GM12878 (cell line): ENCODE measurements around the gene WDR11. TPM values are rescaled to one million over a fixed set of nuclear protein-coding genes. Genes with fewer than 3 reads are reported as not detected.

ENCODE experiments used
- ATAC-seq: fragments of 200-7000 bp; cut with Tn5 transposase; 3 replicates; pipeline ENCODE4 v1.9.1; 2020; ENCODE audit warnings: mild to moderate bottlenecking, moderate library complexity
- BruUV-seq: library from RNA; stranded (reverse); fragments of 400-500 nt; replicated peaks from 2 replicates; lab custom pipeline; 2021; lab: Mats Ljungman, UMichigan
- CTCF ChIA-PET: fragments of 300-600 bp; sonication (Branson Sonifier 250); formaldehyde crosslinking; extraction: SDS; loops from one replicate; lab custom pipeline; 2021; ENCODE audit warnings: inconsistent platforms; lab: Yijun Ruan, JAX
- POLR2A ChIA-PET: fragments of 350-600 bp; formaldehyde crosslinking; extraction: SDS; loops from one replicate; lab custom pipeline; 2021; ENCODE audit warnings: inconsistent platforms; lab: Charles Lee
- RAD21 ChIA-PET: fragments of 300-600 bp; sonication (Branson Sonifier 250); formaldehyde crosslinking; loops from one replicate; lab custom pipeline; 2023; ENCODE audit warnings: antibody characterized with exemption; ENCODE audit not compliant: unreplicated experiment; lab: Charles Lee
- SMC1A ChIA-PET: fragments of 300-600 bp; sonication (Branson Sonifier 250); formaldehyde crosslinking; loops from one replicate; lab custom pipeline; 2023; ENCODE audit not compliant: unreplicated experiment, uncharacterized antibody; lab: Charles Lee
- DNase-seq: peaks from one replicate; pipeline ENCODE4 v3.0.0-alpha.2; 2011; ENCODE audit warnings: low read depth, low spot score
- FAIRE-seq: peaks from 3 replicates; lab custom pipeline; 2011; peaks lifted over from hg19 to GRCh38; lab: Jason Lieb, UNC
- H2AFZ ChIP-seq: 2 replicates; pipeline ENCODE4 v1.6.0; 2011; ENCODE audit warnings: low read depth, low read length, control low read depth; ENCODE audit not compliant: control insufficient read depth
- H3K27ac ChIP-seq: 2 replicates; pipeline ENCODE4 v1.5.1; 2011; ENCODE audit warnings: control low read depth; ENCODE audit not compliant: control insufficient read depth, insufficient read depth
- H3K27me3 ChIP-seq, 2 experiments: replicated peaks in 1 of 2; 2 replicates each; pipeline versions ENCODE4 v1.6.0 to v1.6.1; 2011; ENCODE audit warnings: low read length in 1 of 2; ENCODE audit not compliant: control insufficient read depth in 2 of 2, insufficient read depth in 2 of 2
- H3K36me3 ChIP-seq, 2 experiments: 2 replicates each; pipeline ENCODE4 v1.5.1; 2011; ENCODE audit warnings: low read length in 1 of 2; ENCODE audit not compliant: control insufficient read depth in 2 of 2, insufficient read depth in 2 of 2
- H3K4me1 ChIP-seq: 2 replicates; pipeline ENCODE4 v1.6.1; 2011; ENCODE audit warnings: mild to moderate bottlenecking, low read length, moderate library complexity, mixed read lengths; ENCODE audit not compliant: control insufficient read depth, insufficient read depth
- H3K4me2 ChIP-seq: 2 replicates; pipeline ENCODE4 v1.6.0; 2011; ENCODE audit warnings: control low read depth; ENCODE audit not compliant: control insufficient read depth, insufficient read depth
- H3K4me3 ChIP-seq: fragments of 200-600 bp; sonication (generic); 2 replicates; pipeline ENCODE4 v1.5.1; 2016
- H3K79me2 ChIP-seq: 2 replicates; pipeline ENCODE4 v1.6.0; 2011; ENCODE audit warnings: low read length; ENCODE audit not compliant: control insufficient read depth, insufficient read depth
- H3K9ac ChIP-seq: 2 replicates; pipeline ENCODE4 v1.8.0; 2011; ENCODE audit warnings: low read length, control low read depth, mixed read lengths; ENCODE audit not compliant: control insufficient read depth, insufficient read depth
- H3K9me3 ChIP-seq: replicated peaks from 3 replicates; pipeline ENCODE4 v1.5.1; 2011; ENCODE audit warnings: mild to moderate bottlenecking, low read length; ENCODE audit not compliant: control insufficient read depth, insufficient read depth
- H4K20me1 ChIP-seq: 2 replicates; pipeline ENCODE4 v1.6.0; 2011; ENCODE audit not compliant: control insufficient read depth, insufficient read depth
- BACH1 ChIP-seq: fragments of 450-650 bp; IDR thresholded peaks from 2 replicates; pipeline ENCODE4 v1.6.1; 2017; ENCODE audit warnings: mild to moderate bottlenecking, borderline replicate concordance
- BCL11A ChIP-seq: IDR thresholded peaks from 2 replicates; pipeline ENCODE4 v1.6.1; 2011; ENCODE audit warnings: low read depth, low read length
- CHD2 ChIP-seq: IDR thresholded peaks from 2 replicates; pipeline ENCODE4 v1.6.1; 2011; ENCODE audit warnings: low read depth, low read length, improper control_type of control experiment, borderline replicate concordance
- CREM ChIP-seq: IDR thresholded peaks from 2 replicates; pipeline ENCODE4 v1.6.1; 2014; ENCODE audit warnings: antibody characterized with exemption, low read depth
- EP300 ChIP-seq, 2 experiments: fragments of 150-350 bp in 1 of 2; IDR thresholded peaks; 2 replicates each; pipeline ENCODE4 v1.6.1; 2011 to 2012; ENCODE audit warnings: low read depth in 2 of 2, low read length in 2 of 2, borderline replicate concordance in 1 of 2, improper control_type of control experiment in 1 of 2, inconsistent platforms in 1 of 2; ENCODE audit not compliant: control insufficient read depth in 1 of 2
- HDAC2 ChIP-seq: fragments of 200-600 bp; sonication (generic); IDR thresholded peaks from 2 replicates; pipeline ENCODE4 v1.6.1; 2017
- LARP7 ChIP-seq: fragments of 450-650 bp; IDR thresholded peaks from 2 replicates; pipeline ENCODE4 v1.6.1; 2017; ENCODE audit warnings: mild to moderate bottlenecking
- MTA2 ChIP-seq: fragments of 450-650 bp; IDR thresholded peaks from 2 replicates; pipeline ENCODE4 v1.6.1; 2016; ENCODE audit warnings: low read depth, mild to moderate bottlenecking, moderate library complexity
- NFIC ChIP-seq: IDR thresholded peaks from 2 replicates; pipeline ENCODE4 v1.6.1; 2012; ENCODE audit warnings: low read depth, mild to moderate bottlenecking, inconsistent platforms, low read length, moderate library complexity
- NFXL1 ChIP-seq: fragments of 450-650 bp; IDR thresholded peaks from 2 replicates; pipeline ENCODE4 v1.6.1; 2017; ENCODE audit warnings: antibody characterized with exemption, mild to moderate bottlenecking, borderline replicate concordance
- NFYB ChIP-seq: IDR thresholded peaks from 2 replicates; pipeline ENCODE4 v1.6.1; 2011; ENCODE audit warnings: low read depth, mild to moderate bottlenecking, low read length, improper control_type of control experiment, moderate library complexity; ENCODE audit not compliant: insufficient read depth
- RUNX3 ChIP-seq: IDR thresholded peaks from 2 replicates; pipeline ENCODE4 v1.6.1; 2012; ENCODE audit warnings: low read length, inconsistent platforms
- SIX5 ChIP-seq: IDR thresholded peaks from 2 replicates; pipeline ENCODE4 v1.6.1; 2011; ENCODE audit warnings: mild to moderate bottlenecking, low read depth, low read length, moderate library complexity; ENCODE audit not compliant: severe bottlenecking
- SMAD1 ChIP-seq: fragments of 450-650 bp; IDR thresholded peaks from 2 replicates; pipeline ENCODE4 v1.6.1; 2018; ENCODE audit warnings: mild to moderate bottlenecking, low read depth; ENCODE audit not compliant: partially characterized antibody
- SREBF1 ChIP-seq: IDR thresholded peaks from 2 replicates; pipeline ENCODE4 v1.6.1; 2012; ENCODE audit warnings: mild to moderate bottlenecking, low read length
- SRF ChIP-seq, 2 experiments: IDR thresholded peaks; 2 replicates each; pipeline ENCODE4 v1.6.1; 2011; ENCODE audit warnings: low read depth in 2 of 2, low read length in 2 of 2, mild to moderate bottlenecking in 1 of 2, moderate library complexity in 1 of 2
- STAT1 ChIP-seq: fragments of 450-650 bp; conservative IDR thresholded peaks from 2 replicates; pipeline ENCODE4 v1.6.1; 2014; ENCODE audit warnings: antibody characterized with exemption, mild to moderate bottlenecking
- TARDBP ChIP-seq: IDR thresholded peaks from 2 replicates; pipeline ENCODE4 v1.6.1; 2016; ENCODE audit warnings: borderline replicate concordance
- TCF7 ChIP-seq: IDR thresholded peaks from 2 replicates; pipeline ENCODE4 v1.6.1; 2014; ENCODE audit warnings: antibody characterized with exemption, borderline replicate concordance
- YBX1 ChIP-seq: fragments of 450-650 bp; IDR thresholded peaks from 2 replicates; pipeline ENCODE4 v1.6.1; 2016; ENCODE audit warnings: antibody characterized with exemption
- ZNF384 ChIP-seq: IDR thresholded peaks from 2 replicates; pipeline ENCODE4 v1.6.1; 2012; ENCODE audit warnings: low read depth, mild to moderate bottlenecking, low read length, improper control_type of control experiment, borderline replicate concordance
- WGBS: methylation state at CpG from one replicate; pipeline ENCODE4 v1.1.6; 2016; ENCODE audit warnings: low lambda C conversion rate; ENCODE audit not compliant: insufficient replicate concordance, insufficient coverage; ENCODE audit errors: missing lambda C conversion rate; 5-methylcytosine and 5-hydroxymethylcytosine counted together
- in situ Hi-C: fragments of 300-500 bp; cut with MboI; formaldehyde crosslinking; loops from 9 replicates; pipeline ENCODE4 v1.14.3; 2018; ENCODE audit warnings: mixed read lengths
- intact Hi-C: fragments of 100-400 bp; cut with micrococcal nuclease; formaldehyde crosslinking; loops from one replicate; pipeline ENCODE4 v1.14.2; 2022; ENCODE audit not compliant: unreplicated experiment
- polyA plus RNA-seq, 11 experiments: library from polyadenylated mRNA; depleted of rRNA in 4 of 11; unstranded in 6 of 11; stranded (reverse) in 5 of 11; fragments of >200 nt; fragmentation: Nextera tagmentation in 4 of 11; fragmentation: Illumina TruSeq in 1 of 11; extraction: Ambion mirVana in 4 of 11; extraction: Trizol in 1 of 11; gene quantifications; 1 replicate in 1 of 11; 2 replicates in 10 of 11; pipeline versions ENCODE4 v1.2.1 to v1.2.3, GENCODE V29; 2011 to 2016; ENCODE audit warnings: inconsistent platforms in 2 of 11, missing spikeins in 2 of 11, low read depth in 1 of 11
- total RNA-seq, 4 experiments: library from RNA; depleted of rRNA in 3 of 4; stranded (reverse); fragments of >200 nt in 3 of 4; fragmentation: Illumina TruSeq in 1 of 4; extraction: Trizol in 1 of 4; gene quantifications; 2 replicates each; pipeline versions ENCODE4 v1.2.1 to v1.2.3, GENCODE V29; 2013 to 2021
- TF ChIP-seq, protein P1 (sequence below): IDR thresholded peaks from 2 replicates; pipeline ENCODE4 v1.6.1; 2012; ENCODE audit warnings: low read depth, low read length, improper control_type of control experiment

WDR11 gene
- total and polyA plus RNA-seq, 10 of the 15 experiments (the other 5 are each of a cell fraction or from before 2014, with no cell fraction given), result 21.3 to 132 (median 42.6) TPM

GRCh38 chr10:120827251-120827875 is 23.8 kb upstream of the WDR11 start:
- peak overlapping the region; percentile 22 for H3K4me2 ChIP-seq
- FAIRE-seq (no peak), DNase-seq (no peak), ATAC-seq (peak; percentile 89)
- RAD21 ChIA-PET, result no interaction called here
- no peak overlapping the region for H3K4me3 ChIP-seq
- no peaks in the 10 kb centered on the region for H3K79me2 ChIP-seq
- no TSS peak for BruUV-seq
- peaks cover 20% of the 10 kb centered on the region for H3K4me1 ChIP-seq
- CTCF ChIA-PET, result interaction anchor here (1.0 to 1.2 kb wide), 2 partner anchors 14 to 22 kb away, joined by 3 to 6 read pairs; no protein-coding TSS in a partner anchor
- H3K27ac ChIP-seq, result no peak overlapping the region
- in situ Hi-C loops (no loop called here), intact Hi-C loops (no loop called here)
- POLR2A ChIA-PET, result no interaction called here
- H3K36me3 ChIP-seq, result no peaks in the 10 kb centered on the region
- no peaks in the 10 kb centered on the region for H3K9me3 ChIP-seq
- H4K20me1 ChIP-seq, result no peaks in the 10 kb centered on the region
- SMC1A ChIA-PET, result interaction anchor here (0.6 to 1.8 kb wide), 3 partner anchors 29 to 104 kb away, joined by 3 to 7 read pairs (median 3); no protein-coding TSS in a partner anchor
- H2AFZ ChIP-seq, result no peak overlapping the region
- WGBS, result 17% methylated on average over 5 of the region's 5 CpGs
- no peak overlapping the region for H3K9ac ChIP-seq
- H3K27me3 ChIP-seq, result no peaks in the 10 kb centered on the region
- no peak for TF ChIP-seq HDAC2
- TF ChIP-seq MTA2, result peak; percentile 24; the same call in 1 of the 2 replicates
- no peak for TF ChIP-seq SIX5
- no peak for TF ChIP-seq SREBF1
- no peak for TF ChIP-seq NFIC
- TF ChIP-seq, protein P1, sequence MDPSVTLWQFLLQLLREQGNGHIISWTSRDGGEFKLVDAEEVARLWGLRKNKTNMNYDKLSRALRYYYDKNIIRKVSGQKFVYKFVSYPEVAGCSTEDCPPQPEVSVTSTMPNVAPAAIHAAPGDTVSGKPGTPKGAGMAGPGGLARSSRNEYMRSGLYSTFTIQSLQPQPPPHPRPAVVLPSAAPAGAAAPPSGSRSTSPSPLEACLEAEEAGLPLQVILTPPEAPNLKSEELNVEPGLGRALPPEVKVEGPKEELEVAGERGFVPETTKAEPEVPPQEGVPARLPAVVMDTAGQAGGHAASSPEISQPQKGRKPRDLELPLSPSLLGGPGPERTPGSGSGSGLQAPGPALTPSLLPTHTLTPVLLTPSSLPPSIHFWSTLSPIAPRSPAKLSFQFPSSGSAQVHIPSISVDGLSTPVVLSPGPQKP, result no peak
- TF ChIP-seq BCL11A, result no peak
- no peak for TF ChIP-seq YBX1
- TF ChIP-seq RUNX3, result peak; percentile 19; the same call in 1 of the 2 replicates
- no peak for TF ChIP-seq NFXL1
- no peak for TF ChIP-seq TCF7
- TF ChIP-seq NFYB, result no peak
- TF ChIP-seq ZNF384, result peak; percentile 45; the same call in 1 of the 2 replicates
- no peak for TF ChIP-seq STAT1
- TF ChIP-seq EP300 (IDR thresholded peaks at IDR 0.05; ENCODE audit: borderline replicate concordance in 1 of 2, control insufficient read depth in 1 of 2, low read depth in 2 of 2, low read length in 2 of 2), result peak in 1 of 2 experiments; percentile 70; a peak in 3 of 4 replicates
- TF ChIP-seq LARP7, result no peak
- TF ChIP-seq TARDBP, result no peak
- no peak for TF ChIP-seq CREM
- no peak for TF ChIP-seq SMAD1
- no peak for TF ChIP-seq SRF (IDR thresholded peaks at IDR 0.05; ENCODE audit: low read depth in 2 of 2, low read length in 2 of 2)
- TF ChIP-seq CHD2, result peak; percentile 21; the same call in 1 of the 2 replicates
- TF ChIP-seq BACH1, result peak; percentile 27; the same call in 1 of the 2 replicates
